ENCODE measurements around the gene SLC24A4. TPM values are rescaled to one million over a fixed set of nuclear protein-coding genes. Genes with fewer than 3 reads are reported as not detected.

Gene SLC24A4
- total RNA-seq, 1 donor from 2014 or later, result not detected

GRCh38 chr14:92325835-92326234, 2.9 kb downstream of the SLC24A4 start:
- TF ChIP-seq CTCF (IDR thresholded peaks at IDR 0.05), result peak; percentile 15
- no peak for DNase-seq (ENCODE audit: extremely low spot score, unreplicated experiment)
- peaks cover 59% of the 10 kb centered on the region for H3K27me3 Mint-ChIP-seq (ENCODE audit: unreplicated experiment)
- H3K4me3 Mint-ChIP-seq (ENCODE audit: unreplicated experiment), result no peak overlapping the region
- peaks cover 6% of the 10 kb centered on the region for H3K4me1 Mint-ChIP-seq (ENCODE audit: unreplicated experiment)
- H3K9me3 Mint-ChIP-seq (ENCODE audit: unreplicated experiment), result no peaks in the 10 kb centered on the region
- no peaks in the 10 kb centered on the region for H3K36me3 Mint-ChIP-seq (ENCODE audit: unreplicated experiment)
- H3K27ac Mint-ChIP-seq (ENCODE audit: unreplicated experiment), result no peak overlapping the region

GRCh38 chr14:92328664-92329255, 5.8 kb downstream of the SLC24A4 start:
- peaks cover 43% of the 10 kb centered on the region for H3K27me3 Mint-ChIP-seq (ENCODE audit: unreplicated experiment)

GRCh38 chr14:92334050-92334449, 11.1 kb downstream of the SLC24A4 start:
- TF ChIP-seq CTCF (IDR thresholded peaks at IDR 0.05), result no peak
- DNase-seq (ENCODE audit: extremely low spot score, unreplicated experiment), result no peak
- Mint-ChIP-seq H3K4me3 (ENCODE audit: unreplicated experiment) (no peak overlapping the region), H3K27me3 (ENCODE audit: unreplicated experiment) (peaks cover 12% of the 10 kb centered on the region), H3K27ac (ENCODE audit: unreplicated experiment) (no peak overlapping the region), H3K4me1 (ENCODE audit: unreplicated experiment) (no peaks in the 10 kb centered on the region), H3K9me3 (ENCODE audit: unreplicated experiment) (no peaks in the 10 kb centered on the region), H3K36me3 (ENCODE audit: unreplicated experiment) (no peaks in the 10 kb centered on the region)

More at GRCh38 chr14:92328664-92329255, 5.8 kb downstream of the SLC24A4 start:
- no peak for DNase-seq (ENCODE audit: extremely low spot score, unreplicated experiment)
- no peak for TF ChIP-seq CTCF (IDR thresholded peaks at IDR 0.05)
- no peaks in the 10 kb centered on the region for H3K9me3 Mint-ChIP-seq (ENCODE audit: unreplicated experiment)
- no peak overlapping the region for H3K4me3 Mint-ChIP-seq (ENCODE audit: unreplicated experiment)
- H3K36me3 Mint-ChIP-seq (ENCODE audit: unreplicated experiment), result no peaks in the 10 kb centered on the region
- H3K27ac Mint-ChIP-seq (ENCODE audit: unreplicated experiment), result no peak overlapping the region
- peaks cover 4% of the 10 kb centered on the region for H3K4me1 Mint-ChIP-seq (ENCODE audit: unreplicated experiment)

GRCh38 chr14:92336363-92336762, 13.4 kb downstream of the SLC24A4 start:
- DNase-seq (ENCODE audit: extremely low spot score, unreplicated experiment), result no peak
- no peaks in the 10 kb centered on the region for H3K9me3 Mint-ChIP-seq (ENCODE audit: unreplicated experiment)
- no peak for TF ChIP-seq CTCF (IDR thresholded peaks at IDR 0.05)
- no peaks in the 10 kb centered on the region for H3K36me3 Mint-ChIP-seq (ENCODE audit: unreplicated experiment)
- H3K4me3 Mint-ChIP-seq (ENCODE audit: unreplicated experiment), result no peak overlapping the region
- peaks cover 25% of the 10 kb centered on the region for H3K27me3 Mint-ChIP-seq (ENCODE audit: unreplicated experiment)
- no peaks in the 10 kb centered on the region for H3K4me1 Mint-ChIP-seq (ENCODE audit: unreplicated experiment)
- H3K27ac Mint-ChIP-seq (ENCODE audit: unreplicated experiment), result no peak overlapping the region

- peaks cover 29% of the 10 kb centered on the region for H3K27me3 Mint-ChIP-seq (ENCODE audit: unreplicated experiment)
- TF ChIP-seq CTCF (IDR thresholded peaks at IDR 0.05), result no peak
These were observed 16.5 kb downstream of the SLC24A4 start for GRCh38 chr14:92339426-92339825.

More at GRCh38 chr14:92339426-92339825, 16.5 kb downstream of the SLC24A4 start:
- Mint-ChIP-seq H3K9me3 (ENCODE audit: unreplicated experiment) (no peaks in the 10 kb centered on the region), H3K4me3 (ENCODE audit: unreplicated experiment) (no peak overlapping the region), H3K27ac (ENCODE audit: unreplicated experiment) (no peak overlapping the region), H3K4me1 (ENCODE audit: unreplicated experiment) (no peaks in the 10 kb centered on the region), H3K36me3 (ENCODE audit: unreplicated experiment) (no peaks in the 10 kb centered on the region)
- no peak for DNase-seq (ENCODE audit: extremely low spot score, unreplicated experiment)
